Stomach smooth muscle (tissue), 2 donors: Measurements from ENCODE around the gene INPP4A.

Experiments
- H3K27ac ChIP-seq: one replicate; pipeline ENCODE4 v1.7.0; 2013; ENCODE audit warnings: mild to moderate bottlenecking, low read length, inconsistent platforms
- H3K27me3 ChIP-seq, 2 donors: one replicate each; pipeline ENCODE4 v1.7.0; 2013; ENCODE audit warnings: low read length in 2 of 2; ENCODE audit not compliant: insufficient read depth in 2 of 2, control insufficient read depth in 1 of 2
- H3K36me3 ChIP-seq, 2 donors: one replicate each; pipeline ENCODE4 v1.7.0; 2013; ENCODE audit warnings: low read length in 2 of 2; ENCODE audit not compliant: control insufficient read depth in 2 of 2, insufficient read depth in 2 of 2
- H3K4me1 ChIP-seq: one replicate; pipeline ENCODE4 v1.7.0; 2013; ENCODE audit warnings: low read length; ENCODE audit not compliant: control insufficient read depth, insufficient read depth
- H3K4me3 ChIP-seq, 2 donors: one replicate each; pipeline ENCODE4 v1.7.0; 2013; ENCODE audit warnings: low read length in 2 of 2
- H3K9ac ChIP-seq, 2 donors: one replicate each; pipeline ENCODE4 v1.7.0; 2013; ENCODE audit warnings: low read length in 2 of 2, mild to moderate bottlenecking in 1 of 2
- H3K9me3 ChIP-seq, 2 donors: one replicate each; pipeline ENCODE4 v1.7.0; 2013; ENCODE audit warnings: low read length in 2 of 2; ENCODE audit not compliant: control insufficient read depth in 2 of 2
- donor health status: healthy.
- donor health status: Pancreatic carcinoma.

Gene INPP4A

DNA sequence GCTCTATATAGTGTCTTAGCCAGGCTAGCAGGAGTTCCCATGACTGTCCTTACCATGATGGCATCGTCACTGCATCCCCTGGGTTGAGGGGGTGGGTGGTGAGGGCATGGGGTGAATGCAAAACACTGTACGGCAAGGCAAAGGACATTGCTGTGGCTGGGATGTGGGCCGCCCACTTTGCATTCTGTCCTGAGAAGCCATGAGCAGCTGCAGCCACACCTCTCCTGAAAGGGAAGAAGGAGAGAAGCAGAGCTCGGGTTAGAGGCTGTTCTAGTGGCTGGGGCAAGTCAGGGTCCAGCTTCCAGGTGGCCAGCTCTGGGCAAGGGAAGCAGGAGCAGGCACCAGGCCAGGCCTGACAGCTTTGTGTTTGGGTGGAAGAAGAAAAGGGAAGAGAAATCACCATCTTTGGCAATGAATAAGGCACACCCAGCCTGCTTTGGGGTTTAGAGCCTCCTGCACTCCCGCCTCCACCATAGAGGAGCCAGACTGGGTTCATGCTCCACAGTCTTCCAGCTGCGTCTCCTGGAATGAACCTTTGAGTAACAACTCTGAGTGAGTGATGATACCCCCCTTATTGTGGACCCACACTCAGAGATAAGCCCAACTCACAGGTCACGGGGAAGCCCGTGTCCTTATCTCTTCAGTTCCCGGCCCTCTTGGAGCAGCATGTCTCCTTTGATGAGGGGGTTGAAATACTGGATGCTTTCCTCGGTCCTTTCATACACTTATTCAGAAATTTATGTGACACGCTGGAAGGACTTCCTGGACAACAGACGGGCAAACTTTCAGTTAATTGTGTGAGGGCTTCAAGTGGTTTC, 63.4 kb downstream of the INPP4A start:
- Histone ChIP-seq H3K27ac (peak overlapping the region; percentile 31), H3K4me3 (no peak overlapping the region), H3K4me1 (peaks cover 35% of the 10 kb centered on the region), H3K9me3 (no peaks in the 10 kb centered on the region), H3K9ac (no peak overlapping the region), H3K36me3 (peaks cover 0 to 5% of the 10 kb centered on the region in 2 donors), H3K27me3 (no peaks in the 10 kb centered on the region)

DNA sequence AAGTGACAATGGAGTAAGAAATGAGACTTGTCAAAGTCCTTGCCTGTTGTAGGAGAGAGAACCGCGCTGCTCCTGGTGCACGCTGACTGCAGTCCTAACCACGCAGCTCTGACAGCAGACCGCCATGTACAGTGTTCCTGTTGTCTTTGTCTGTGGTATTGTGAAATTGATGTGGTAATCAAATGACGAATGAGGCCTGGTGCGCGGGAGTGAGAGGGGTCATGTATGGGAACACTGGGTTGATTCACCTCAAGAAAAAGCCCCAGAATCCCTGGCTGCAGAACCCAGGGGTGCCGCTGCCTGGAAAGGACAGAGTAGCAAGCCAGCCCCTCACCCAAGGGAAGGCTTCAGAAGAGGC, 64.0 kb downstream of the INPP4A start:
- H3K27ac ChIP-seq: no peak overlapping the region
- H3K9ac ChIP-seq: no peak overlapping the region
- no peak overlapping the region for H3K4me3 ChIP-seq
- H3K27me3 ChIP-seq: no peaks in the 10 kb centered on the region
- H3K9me3 ChIP-seq: no peaks in the 10 kb centered on the region
- H3K4me1 ChIP-seq: peaks cover 29% of the 10 kb centered on the region
- H3K36me3 ChIP-seq: peaks cover 0 to 5% of the 10 kb centered on the region in 2 donors

DNA sequence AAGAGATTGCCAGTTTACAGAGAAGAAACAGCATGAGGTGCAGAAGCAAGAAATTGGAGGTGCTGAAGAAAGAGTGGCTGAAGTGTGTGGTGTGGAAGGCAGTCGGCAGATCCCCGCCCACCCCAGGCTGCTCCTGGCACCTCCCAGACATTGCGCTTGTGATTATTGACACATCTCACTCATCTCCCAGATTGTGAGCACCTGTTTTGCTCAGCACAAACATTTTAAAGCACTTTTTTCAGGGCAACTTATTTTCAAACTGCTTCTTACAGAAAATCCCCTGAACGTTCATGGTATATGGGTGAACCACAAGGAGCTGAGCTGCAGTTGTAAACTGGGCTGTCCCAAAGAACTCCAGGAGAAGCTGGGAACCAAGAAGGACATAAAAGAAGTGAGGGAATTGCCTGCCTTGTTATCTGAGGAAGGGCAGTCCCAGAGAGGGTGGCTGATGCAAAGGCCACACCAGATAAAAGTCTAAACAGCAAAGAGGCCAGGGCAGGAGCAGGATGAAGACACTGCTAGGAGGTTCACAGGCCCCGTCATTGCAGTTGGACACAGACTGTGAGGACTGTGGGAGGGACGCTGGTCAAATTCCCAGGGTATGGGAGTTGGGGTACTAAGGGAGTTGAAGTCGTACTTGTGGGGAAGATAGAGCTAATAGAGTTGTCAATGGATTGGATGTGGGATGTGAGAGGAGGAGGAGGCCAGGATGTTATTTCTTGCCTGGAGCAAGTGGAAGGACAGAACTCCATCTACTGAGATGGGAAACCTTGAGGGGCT, 65.1 kb downstream of the INPP4A start:
- no peaks in the 10 kb centered on the region for H3K27me3 ChIP-seq
- H3K27ac ChIP-seq: no peak overlapping the region
- no peak overlapping the region for H3K9ac ChIP-seq
- H3K4me3 ChIP-seq: no peak overlapping the region
- H3K4me1 ChIP-seq: peaks cover 21% of the 10 kb centered on the region
- H3K36me3 ChIP-seq: peaks cover 0 to 5% of the 10 kb centered on the region in 2 donors
- H3K9me3 ChIP-seq: no peaks in the 10 kb centered on the region

DNA sequence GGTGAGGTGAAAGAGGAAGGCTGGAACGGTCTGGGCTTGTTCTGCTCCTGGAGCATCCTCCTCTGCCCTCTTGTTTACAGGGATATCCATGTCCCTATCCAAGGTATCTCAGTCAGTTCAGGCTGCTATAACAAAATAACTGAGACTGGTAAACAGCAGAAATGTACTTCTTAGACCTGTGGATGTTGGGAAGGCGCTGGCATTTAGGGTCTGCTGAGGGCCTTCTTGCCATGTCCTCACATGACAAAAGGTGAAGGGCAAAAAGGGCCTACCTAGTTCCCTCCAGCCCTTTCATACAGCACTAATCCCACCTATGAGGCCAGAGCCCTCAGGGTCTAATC, 65.6 kb downstream of the INPP4A start:
- peaks cover 0 to 5% of the 10 kb centered on the region in 2 donors for H3K36me3 ChIP-seq
- no peak overlapping the region for H3K9ac ChIP-seq
- no peak overlapping the region for H3K27ac ChIP-seq
- H3K27me3 ChIP-seq: no peaks in the 10 kb centered on the region
- H3K9me3 ChIP-seq: no peaks in the 10 kb centered on the region
- peaks cover 20% of the 10 kb centered on the region for H3K4me1 ChIP-seq
- no peak overlapping the region for H3K4me3 ChIP-seq

DNA sequence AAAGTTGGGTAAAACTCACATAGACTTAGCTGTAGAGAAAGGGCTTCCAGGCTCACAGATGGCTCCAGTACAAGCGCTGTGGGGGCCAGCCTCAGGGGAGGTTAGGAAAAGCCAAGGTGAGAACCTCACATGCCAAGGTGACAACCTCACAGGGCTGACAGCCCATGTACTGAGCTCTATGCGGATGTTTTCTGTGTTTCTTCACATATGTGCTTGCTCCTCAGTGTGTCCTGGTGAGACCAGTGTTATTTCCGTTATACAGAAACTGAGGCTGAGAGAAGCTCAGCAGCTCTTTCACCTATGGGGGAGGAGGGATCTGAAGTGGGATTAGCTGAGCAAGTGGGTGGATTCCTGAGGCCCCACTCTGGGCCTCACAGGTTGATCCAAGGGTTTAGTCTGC, 67.3 kb downstream of the INPP4A start:
- Histone ChIP-seq H3K36me3 (peaks cover 0 to under 1% of the 10 kb centered on the region in 2 donors), H3K4me1 (peaks cover 24% of the 10 kb centered on the region), H3K9me3 (no peaks in the 10 kb centered on the region)

DNA sequence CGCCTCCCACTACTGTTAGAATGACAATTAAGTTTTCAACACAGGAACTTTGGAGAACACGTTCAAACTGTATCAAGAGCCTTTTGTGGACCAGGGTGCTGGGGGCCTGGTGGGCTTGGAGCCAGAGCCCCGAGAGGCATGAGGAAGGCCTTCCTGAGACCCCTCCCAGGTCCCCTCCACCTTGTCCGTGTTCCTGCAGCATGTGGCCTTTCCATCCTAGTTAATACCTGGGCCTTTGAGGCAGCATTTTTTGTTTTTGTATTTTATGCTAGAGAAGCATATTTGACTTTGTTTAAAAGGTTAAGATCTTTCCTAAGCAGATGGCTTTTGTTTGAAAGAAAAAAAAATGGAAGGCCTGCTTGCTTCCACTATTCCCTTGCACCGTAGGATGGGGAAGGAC, 68.0 kb downstream of the INPP4A start:
- Histone ChIP-seq H3K4me1 (peaks cover 20% of the 10 kb centered on the region), H3K36me3 (no peaks in the 10 kb centered on the region), H3K27ac (no peak overlapping the region), H3K27me3 (no peaks in the 10 kb centered on the region), H3K9me3 (no peaks in the 10 kb centered on the region), H3K4me3 (no peak overlapping the region), H3K9ac (no peak overlapping the region)

More for the DNA sequence above, 67.3 kb downstream of the INPP4A start:
- H3K27ac ChIP-seq: no peak overlapping the region
- H3K4me3 ChIP-seq: no peak overlapping the region
- no peaks in the 10 kb centered on the region for H3K27me3 ChIP-seq
- no peak overlapping the region for H3K9ac ChIP-seq

DNA sequence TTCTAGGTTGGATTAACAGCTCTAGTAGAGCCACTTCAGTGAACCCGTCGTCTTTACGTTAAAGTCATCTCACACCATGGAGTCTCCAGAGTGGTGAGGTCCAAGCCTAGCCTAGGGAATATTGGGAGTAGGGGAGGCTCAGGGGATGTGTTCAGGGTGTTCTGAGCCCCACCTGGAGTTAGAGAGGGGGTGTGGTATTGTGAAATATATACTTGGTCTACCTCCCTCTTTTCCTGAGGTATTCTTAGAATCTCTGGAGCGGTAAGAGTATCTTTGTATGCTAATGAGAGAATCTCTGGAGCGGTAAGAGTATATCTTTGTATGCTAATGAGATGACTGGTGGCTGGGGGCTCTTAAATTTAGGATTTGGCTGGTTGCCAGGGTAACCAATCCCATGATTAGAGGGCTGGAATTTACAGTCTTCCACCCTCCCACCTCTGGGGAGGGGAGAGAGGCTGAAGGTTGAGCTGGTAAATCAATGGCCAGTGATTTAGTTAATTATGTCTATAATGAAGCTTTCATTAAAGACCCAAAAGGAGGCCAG, 69.5 kb downstream of the INPP4A start:
- Histone ChIP-seq H3K4me1 (peaks cover 24% of the 10 kb centered on the region), H3K27ac (no peak overlapping the region), H3K4me3 (no peak overlapping the region), H3K9me3 (no peaks in the 10 kb centered on the region), H3K27me3 (no peaks in the 10 kb centered on the region), H3K9ac (no peak overlapping the region), H3K36me3 (no peaks in the 10 kb centered on the region)

DNA sequence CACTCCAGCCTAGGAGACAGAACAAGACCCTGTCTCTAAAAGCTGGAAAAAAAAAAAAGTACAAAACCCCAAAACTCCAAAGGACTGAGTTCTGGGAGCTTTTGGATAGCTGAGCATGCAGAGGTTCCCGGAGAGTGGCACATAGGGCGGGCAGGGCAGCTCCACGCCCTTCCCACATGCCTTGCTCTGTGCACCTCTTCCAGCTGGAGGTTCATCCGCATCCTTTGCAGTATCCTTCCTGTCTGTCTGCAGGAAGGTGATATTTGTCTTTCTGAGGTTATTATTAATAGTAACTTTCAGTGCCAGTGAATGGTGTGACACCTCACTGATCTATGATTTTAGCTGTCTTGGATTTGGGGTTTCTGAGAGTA, 70.2 kb downstream of the INPP4A start:
- peaks cover 0 to 3% of the 10 kb centered on the region in 2 donors for H3K36me3 ChIP-seq
- peaks cover 26% of the 10 kb centered on the region for H3K4me1 ChIP-seq
- no peak overlapping the region for H3K27ac ChIP-seq
- no peaks in the 10 kb centered on the region for H3K9me3 ChIP-seq
- no peak overlapping the region for H3K9ac ChIP-seq
- no peaks in the 10 kb centered on the region for H3K27me3 ChIP-seq
- H3K4me3 ChIP-seq: peak overlapping the region in 1 of 2 donors; percentile 5

DNA sequence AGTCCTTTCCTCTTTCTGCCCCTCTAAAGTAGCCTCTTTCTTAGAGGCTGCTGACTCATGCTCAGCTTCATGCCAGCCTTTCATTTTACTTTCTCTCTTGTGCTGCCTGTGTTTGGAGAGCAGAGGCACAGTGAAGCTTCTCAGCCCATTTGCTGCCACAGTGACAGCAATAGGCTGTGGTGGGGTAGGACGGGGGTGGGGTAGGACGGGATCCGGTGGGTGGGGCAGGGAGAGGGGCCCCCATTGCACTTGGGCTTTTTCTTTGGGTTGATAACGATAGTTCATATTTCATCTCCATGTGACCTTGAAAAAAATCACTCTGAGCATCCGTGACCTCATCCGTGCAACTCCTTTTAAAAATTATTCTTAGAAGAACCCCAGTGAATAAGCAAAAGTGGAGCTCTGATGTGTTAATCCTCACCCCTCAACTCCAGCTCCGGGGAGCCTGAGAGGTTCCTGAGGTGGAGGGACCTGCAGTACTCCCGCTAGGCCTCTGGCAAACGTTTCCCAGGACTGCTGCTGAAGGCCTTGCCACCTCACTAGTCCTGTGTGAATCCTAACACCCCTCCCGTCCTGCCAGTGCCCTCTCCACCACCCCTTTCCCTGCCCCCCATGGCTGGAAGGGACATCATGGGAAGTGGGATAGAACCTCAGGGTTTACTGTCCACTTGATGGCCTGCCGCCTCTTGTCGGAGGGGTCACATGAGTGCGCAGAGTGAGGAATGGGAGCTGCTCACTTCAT, 70.8 kb downstream of the INPP4A start:
- H3K4me1 ChIP-seq: peaks cover 26% of the 10 kb centered on the region
- H3K4me3 ChIP-seq: no peak overlapping the region
- no peak overlapping the region for H3K9ac ChIP-seq
- H3K9me3 ChIP-seq: no peaks in the 10 kb centered on the region
- no peaks in the 10 kb centered on the region for H3K27me3 ChIP-seq
- H3K36me3 ChIP-seq: peaks cover 0 to 3% of the 10 kb centered on the region in 2 donors
- no peak overlapping the region for H3K27ac ChIP-seq

DNA sequence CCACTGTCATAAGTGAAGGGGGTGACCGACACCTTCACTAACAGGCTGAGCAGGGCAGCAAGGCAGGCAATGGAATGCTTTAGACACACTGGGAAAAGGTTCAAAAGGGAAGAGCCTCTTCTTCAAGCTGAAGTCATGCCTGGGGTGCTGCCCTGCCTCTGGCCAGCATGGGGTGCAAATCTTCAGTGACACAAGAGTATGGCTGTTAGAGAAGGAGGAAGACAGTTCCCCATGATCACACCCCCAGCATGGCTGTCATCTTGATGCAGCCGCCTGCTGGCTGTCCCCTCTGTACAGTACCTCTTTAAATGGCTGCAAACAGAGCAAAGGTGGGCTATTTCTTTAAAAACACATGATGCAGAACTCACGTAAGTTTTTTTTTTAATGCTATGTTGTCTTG, 71.9 kb downstream of the INPP4A start:
- no peak overlapping the region for H3K9ac ChIP-seq
- H3K27me3 ChIP-seq: no peaks in the 10 kb centered on the region
- peaks cover 26% of the 10 kb centered on the region for H3K4me1 ChIP-seq
- peaks cover 4 to 9% of the 10 kb centered on the region in 2 donors for H3K36me3 ChIP-seq
- H3K27ac ChIP-seq: no peak overlapping the region
- no peaks in the 10 kb centered on the region for H3K9me3 ChIP-seq
- no peak overlapping the region for H3K4me3 ChIP-seq
